ENCODE data around the gene CEACAM6. TPM values are rescaled to one million over a fixed set of nuclear protein-coding genes. Genes with fewer than 3 reads are reported as not detected.
A peak's percentile ranks its signal among the peaks of the same experiment; 100 is the strongest.
"Not testable (repeated sequence)": the region's sequence is repeated elsewhere in the genome, so short reads cannot be mapped to it uniquely, and the experiment has no call there.

Gene CEACAM6
- total RNA-seq, 1 donor from 2014 or later, result 2.2 TPM

DNA sequence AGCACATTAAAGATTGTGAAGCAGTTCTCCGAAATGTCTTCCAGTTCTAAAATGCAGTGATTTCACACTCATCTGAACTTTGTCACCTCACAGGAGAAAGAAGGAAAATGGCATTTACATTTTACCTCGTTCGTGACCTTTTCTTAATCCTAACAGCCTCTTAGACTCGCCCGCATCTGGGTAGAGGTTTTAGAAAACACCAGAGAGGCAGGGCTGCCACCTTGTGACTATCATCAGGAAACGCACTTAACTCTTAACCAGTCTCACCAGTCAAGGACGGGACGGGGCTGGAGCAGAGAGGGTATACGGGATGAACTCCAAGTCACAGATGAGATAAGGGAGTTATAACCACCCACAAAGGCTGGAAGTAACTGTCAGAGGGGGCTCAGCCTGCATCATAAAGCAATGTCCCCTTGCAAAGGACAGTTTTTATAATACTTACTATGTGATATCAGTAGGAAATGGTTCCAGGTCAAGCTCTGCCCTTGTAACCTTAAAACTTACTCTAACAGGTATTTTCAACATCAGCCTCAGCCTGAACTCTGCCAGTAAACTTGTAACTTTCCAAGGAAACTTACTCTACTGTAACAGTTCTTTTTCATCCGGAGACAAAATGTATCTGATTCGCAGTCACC is 8.6 kb upstream of the CEACAM6 start:
- DNase-seq (ENCODE audit: low spot score), result peak; percentile 8

DNA sequence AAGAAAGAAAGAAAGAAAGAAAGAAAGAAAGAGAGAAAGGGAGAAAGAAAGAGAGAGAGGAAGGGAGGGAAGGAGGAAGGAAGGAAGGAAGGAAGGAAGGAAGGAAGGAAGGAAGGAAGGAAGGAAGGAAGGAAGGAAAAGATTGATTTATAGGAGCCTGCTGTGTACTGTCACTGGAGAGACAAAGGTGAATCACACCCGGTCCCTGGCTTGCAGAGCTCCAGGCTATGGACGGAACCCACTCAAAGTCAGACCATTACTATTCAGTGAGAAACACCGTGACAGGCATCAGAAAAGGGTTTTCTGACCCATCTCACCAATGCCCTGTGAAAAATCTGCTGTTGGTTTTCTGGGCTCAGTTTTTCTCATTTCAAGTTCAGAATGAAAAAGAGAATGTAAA is 7.3 kb upstream of the CEACAM6 start:
- no peak for DNase-seq (ENCODE audit: low spot score)

DNA sequence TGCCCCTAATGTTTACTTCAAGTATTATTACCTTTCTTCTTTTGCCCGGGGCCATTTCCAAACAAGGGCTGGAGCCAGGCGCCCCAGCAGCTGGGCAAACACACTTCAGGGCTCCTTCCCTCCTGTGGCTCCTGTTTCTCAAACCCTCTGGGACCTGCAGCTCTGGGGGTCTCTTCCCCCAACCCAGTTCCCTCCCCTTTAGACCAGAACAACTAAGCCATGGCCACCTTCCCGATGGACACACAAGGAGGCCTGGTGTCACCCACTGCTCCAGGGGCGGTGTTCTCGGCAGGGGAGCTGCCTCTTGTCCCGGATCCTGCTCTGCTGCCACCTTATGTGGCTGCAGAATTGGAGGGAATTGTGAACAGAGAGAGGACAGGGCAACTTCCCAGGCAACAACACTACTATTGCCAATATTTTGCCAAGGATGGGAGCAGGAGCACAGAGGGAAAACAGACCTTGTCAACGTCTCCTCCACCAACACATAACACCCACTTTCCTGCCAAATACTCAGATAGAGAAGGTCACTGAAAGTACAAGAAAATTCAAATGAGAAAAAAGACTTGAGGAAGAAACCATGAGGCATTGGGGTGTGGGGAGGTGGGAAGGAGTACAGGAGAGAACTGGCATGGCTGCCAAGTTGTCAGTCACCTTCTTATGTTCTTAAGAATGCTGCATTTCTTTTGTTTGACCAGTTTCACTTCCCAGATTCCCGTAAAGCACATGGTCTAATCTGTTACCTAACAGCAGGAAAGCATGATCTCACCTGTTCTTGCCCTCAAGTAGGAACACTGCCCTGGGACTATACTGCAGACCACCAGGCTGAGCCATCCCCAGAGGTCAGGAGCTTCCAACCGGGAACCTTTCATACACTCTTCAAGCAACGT is 4.8 kb upstream of the CEACAM6 start:
- DNase-seq (ENCODE audit: low spot score), result not testable (repeated sequence)

DNA sequence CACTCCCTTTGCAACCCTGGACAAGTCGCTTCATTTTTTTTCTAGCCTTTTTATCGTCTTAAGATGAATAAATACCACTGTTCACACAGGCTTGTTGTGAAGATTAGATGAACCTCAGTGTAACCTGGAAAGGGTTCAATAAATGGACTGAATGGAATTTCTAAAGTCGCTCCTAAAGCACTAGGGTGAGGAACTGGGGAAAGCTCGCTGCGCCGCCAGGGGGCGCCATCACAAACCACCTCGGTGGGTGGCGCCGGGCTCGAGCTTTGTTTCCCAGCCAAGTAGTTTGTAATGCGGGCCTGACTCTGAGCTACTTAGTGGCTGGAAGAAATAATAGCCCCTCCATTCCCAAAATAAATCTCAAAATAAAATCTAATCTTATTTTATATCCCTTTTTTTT is 2.2 kb upstream of the CEACAM6 start:
- no peak for DNase-seq (ENCODE audit: low spot score)

DNA sequence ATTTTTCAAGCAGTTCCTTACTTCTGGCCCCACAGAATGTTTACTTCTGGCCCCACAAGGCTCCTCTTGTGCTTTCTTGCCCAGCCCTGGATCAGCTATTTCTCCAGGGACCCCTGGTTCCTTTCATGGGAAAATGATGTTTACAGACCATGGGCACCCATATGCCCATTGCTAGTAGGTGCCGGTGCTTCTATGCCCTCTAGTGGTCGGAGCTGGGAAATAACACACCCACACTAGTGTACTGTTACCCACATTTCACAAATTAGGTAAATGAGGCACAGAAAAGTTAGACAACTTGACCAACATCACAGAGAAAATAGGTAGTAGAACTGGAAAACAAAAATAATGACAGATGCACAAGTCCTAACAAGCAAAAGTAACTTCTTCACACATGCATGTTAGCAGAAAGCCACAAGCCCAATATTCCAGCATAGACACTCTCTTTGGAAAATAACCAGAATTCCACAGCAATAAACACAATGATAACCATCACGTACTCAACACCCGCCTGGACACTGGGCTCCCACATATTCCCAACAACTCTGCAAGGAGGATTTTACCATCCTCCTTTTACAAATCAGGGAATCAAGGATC is 1.3 kb upstream of the CEACAM6 start:
- DNase-seq (ENCODE audit: low spot score), result peak; percentile 5

DNA sequence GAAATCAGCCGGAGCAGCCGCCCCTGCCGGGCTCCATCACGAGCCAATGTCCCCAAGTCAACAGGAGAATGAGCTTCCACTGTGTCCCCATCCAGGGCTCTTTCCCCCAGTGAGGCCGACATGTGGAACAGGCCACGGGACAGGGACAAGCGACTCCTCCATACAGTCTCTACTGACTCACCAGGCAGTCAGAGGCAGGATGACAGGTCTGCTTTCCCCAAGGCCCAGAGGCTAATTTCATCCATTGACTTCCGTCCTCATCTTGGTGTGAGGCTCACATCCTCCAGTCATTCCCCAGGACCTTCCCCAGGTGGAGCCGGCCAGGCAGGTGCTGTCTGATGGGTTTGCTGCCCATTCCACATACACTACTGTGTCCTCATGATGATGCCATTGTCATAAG is 3.5 kb downstream of the CEACAM6 start:
- no peak for DNase-seq (ENCODE audit: low spot score)

DNA sequence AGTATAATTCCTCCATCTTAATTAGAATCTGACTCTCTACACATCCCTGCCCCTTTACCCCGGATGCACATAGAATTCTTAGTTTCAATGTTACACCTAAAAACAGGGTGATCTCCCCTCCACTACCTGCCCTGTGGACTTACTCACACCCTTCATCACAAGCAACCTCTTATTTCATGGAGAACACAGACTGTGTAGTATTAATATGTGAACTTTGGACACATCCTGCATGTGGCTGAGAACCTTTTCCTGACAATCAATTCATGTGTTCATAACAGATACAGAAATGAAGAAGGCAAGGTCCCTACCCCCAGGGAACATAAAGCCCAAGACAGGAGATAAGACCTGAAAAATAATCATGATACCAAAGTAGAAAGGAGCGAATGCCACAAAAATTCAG is 11.8 kb downstream of the CEACAM6 start:
- no peak for DNase-seq (ENCODE audit: low spot score)

DNA sequence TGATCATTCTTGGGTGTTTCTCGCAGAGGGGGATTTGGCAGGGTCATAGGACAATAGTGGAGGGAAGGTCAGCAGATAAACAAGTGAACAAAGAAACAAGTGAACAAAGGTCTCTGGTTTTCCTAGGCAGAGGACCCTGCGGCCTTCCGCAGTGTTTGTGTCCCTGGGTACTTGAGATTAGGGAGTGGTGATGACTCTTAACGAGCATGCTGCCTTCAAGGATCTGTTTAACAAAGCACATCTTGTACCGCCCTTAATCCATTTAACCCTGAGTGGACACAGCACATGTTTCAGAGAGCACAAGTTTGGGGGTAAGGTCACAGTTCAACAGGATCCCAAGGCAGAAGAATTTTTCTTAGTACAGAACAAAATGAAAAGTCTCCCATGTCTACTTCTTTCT is 12.8 kb downstream of the CEACAM6 start:
- DNase-seq (ENCODE audit: low spot score), result not testable (repeated sequence)

DNA sequence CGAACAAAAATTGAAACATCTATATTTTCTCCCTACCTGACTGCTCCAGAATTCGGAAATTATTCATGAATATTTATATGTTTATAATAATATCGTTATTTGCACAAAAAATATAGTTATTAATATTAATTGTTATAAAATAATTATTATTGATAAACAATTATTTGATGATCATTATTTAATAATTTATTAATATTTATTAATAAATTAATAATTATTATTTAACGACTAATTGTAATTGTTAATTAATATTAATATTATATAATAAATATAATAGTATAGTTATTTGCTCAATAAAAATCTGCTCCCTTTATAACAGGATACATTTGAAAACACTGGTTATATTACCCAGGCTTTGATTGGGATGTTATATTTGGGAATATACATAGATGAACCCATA is 14.3 kb downstream of the CEACAM6 start:
- DNase-seq (ENCODE audit: low spot score), result no peak

DNA sequence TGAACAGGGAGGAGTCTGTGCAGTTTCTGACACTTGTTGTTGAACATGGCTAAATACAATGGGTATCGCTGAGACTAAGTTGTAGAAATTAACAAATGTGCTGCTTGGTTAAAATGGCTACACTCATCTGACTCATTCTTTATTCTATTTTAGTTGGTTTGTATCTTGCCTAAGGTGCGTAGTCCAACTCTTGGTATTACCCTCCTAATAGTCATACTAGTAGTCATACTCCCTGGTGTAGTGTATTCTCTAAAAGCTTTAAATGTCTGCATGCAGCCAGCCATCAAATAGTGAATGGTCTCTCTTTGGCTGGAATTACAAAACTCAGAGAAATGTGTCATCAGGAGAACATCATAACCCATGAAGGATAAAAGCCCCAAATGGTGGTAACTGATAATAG is 16.1 kb downstream of the CEACAM6 start:
- no peak for DNase-seq (ENCODE audit: low spot score)

DNA sequence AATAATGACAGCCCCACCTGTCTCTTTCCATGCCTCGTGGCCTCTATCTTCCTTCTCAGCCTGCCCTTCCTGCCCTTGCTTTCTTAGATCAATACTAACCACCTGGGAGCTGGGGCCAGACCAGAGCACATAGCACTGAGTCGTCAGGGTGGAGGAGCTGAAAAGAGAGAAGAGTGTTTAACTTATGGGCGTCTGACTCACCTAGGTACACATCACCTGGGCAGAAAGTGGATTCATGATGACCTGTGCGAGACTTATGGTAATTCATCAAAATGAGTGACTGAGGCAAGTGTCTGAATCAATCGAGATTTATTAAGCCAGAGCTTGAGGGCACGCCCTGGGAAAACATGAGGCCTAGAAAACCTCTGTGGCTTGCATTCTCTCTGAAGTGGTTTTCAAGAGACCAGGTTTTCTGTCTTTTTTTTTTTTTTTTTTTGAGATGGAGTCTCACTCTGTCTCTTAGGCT is 19.2 kb downstream of the CEACAM6 start:
- DNase-seq (ENCODE audit: low spot score), result peak; percentile 1

DNA sequence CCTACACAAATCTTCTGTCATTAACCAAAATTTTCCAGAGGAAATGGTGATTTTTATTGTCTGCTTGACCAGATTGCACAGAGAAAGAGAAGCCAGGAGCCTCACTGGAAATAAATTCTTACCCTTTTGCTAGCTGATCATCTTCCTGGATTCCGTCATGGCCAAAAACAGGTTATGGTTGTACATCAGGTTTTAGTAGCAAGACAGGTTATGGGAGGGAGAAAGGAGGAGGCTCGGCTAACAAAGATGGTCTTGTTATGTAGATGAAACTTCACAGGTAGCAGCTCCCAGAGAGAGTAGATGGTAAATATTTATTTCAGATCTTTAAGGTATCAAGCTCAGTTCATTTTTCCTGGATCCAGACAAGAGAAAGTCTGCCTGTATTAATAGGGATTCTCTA is 21.4 kb downstream of the CEACAM6 start:
- peak; percentile 8 for DNase-seq (ENCODE audit: low spot score)

DNA sequence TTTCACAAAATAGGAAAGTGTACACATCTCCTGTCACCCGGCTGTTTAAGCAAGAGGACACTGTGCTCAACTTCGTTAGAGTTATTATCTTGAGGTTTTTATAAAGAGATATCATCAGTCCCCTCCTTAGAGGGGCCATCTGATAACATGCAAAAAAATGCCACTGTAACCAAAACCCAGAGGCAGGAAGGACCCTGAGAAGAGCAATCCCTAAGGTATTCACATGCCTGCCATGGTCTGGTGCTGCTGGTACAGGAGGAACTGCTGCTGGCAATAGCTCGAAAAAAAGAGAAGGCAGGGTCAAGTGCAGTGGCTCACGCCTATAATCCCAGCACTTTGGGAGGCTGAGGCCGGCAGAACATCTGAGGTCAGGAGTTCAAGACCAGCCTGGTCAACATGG is 28.3 kb downstream of the CEACAM6 start:
- no peak for DNase-seq (ENCODE audit: low spot score)

DNA sequence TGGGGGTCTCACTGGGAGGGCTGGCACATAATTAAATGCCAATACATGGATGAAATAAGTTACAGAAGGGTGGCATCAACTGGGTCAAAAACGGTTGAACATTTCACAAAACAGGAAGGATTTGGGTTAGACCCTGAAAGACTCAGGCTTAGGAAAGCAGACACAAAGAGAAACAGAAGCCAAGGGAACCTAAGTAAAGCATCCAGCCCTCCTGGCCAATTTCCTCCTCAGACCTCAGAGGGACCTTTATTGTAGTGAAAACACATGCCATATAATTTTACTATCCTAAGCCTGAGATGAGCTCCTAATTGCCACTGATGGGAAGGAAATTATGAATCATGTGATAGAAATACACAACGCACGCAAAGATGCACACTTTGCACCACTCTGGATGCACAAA is 29.0 kb downstream of the CEACAM6 start:
- no peak for DNase-seq (ENCODE audit: low spot score)

DNA sequence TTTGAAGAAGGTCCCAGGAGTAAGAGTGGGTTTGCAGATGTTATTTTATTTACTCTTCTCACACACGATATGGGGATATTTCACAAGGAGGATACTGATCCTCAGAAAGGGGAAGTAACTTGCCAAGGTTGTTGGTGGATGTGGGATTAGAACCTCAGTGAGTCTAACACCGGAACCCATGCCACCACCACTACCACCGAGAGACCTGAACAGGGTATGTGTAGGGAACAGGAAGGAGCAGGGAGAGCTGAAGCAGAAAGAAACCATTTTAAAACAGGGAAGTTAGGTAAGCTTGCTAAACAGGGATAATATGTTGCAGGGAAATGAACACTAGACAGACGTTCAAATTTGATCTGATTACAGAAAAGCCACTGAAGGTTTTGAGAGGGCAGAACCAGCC is 29.4 kb downstream of the CEACAM6 start:
- DNase-seq (ENCODE audit: low spot score), result no peak

DNA sequence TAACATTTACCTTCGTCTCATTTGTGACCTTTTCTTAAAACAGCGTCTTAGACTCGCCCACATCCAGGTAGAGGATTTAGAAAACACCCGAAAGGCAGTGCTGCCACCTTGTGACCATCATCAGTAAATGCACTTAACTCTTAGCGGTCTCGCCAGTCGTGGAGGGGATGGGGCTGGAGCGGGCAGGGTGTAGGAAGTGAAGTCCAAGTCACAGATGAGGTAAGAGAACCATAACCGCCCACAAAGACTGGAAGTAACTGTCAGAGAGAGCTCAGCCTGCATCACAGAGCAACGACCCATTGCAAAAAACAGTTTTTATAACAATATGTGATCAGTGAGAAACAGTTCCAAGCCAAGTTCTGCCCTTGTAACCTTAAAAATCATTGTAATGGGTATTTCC is 30.3 kb downstream of the CEACAM6 start:
- peak; percentile 35 for DNase-seq (ENCODE audit: low spot score)

DNA sequence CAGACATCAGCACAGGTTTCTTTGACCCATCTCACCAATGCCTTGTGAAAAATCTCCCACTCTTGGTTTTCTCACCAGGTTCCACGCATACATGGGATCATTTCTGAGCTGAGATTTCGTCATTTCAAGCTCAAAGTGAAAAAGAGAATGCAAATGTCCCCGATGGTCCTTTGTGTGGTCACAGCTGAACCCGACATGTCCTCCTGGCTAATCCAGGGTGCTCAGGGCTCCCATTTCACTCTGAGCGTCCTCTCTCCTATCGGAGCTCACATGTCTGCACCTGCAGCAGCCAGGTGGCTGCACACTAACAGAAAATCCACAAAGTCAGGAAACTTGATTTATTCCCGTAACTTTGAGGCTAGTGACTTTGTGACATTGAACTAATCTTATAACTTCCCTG is 31.7 kb downstream of the CEACAM6 start:
- no peak for DNase-seq (ENCODE audit: low spot score)

DNA sequence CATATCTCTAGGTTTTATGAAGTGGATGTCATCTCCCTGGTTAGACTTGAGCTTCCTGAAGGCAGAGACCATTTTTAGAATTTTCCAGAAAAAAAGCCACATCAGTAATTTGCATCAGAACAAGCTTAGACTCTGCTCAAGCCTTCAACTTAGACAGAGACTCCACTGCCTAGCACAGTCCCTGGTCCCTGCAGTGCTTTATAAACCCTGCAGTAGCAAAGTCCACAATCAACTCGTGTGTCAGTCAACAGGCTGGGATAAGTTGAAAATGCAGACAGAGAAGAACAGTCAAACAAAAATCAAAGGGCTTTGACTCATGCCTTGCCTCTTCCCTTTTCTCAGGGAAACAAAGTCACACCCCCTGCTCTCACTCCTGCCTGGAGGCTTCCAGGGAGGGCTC is 33.2 kb downstream of the CEACAM6 start:
- not testable (repeated sequence) for DNase-seq (ENCODE audit: low spot score)

DNA sequence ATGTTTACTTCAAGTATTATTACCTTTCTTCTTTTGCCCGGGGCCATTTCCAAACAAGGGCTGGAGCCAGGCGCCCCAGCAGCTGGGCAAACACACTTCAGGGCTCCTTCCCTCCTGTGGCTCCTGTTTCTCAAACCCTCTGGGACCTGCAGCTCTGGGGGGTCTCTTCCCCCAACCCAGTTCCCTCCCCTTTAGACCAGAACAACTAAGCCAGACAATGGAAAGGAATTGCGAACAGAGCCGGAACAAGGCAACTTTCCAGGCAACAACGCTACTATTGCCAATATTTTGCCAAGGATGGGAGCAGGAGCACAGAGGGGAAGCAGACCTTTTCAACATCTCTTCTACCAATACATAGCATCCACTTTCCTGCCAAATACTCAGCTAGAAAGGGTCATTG is 33.7 kb downstream of the CEACAM6 start:
- not testable (repeated sequence) for DNase-seq (ENCODE audit: low spot score)

DNA sequence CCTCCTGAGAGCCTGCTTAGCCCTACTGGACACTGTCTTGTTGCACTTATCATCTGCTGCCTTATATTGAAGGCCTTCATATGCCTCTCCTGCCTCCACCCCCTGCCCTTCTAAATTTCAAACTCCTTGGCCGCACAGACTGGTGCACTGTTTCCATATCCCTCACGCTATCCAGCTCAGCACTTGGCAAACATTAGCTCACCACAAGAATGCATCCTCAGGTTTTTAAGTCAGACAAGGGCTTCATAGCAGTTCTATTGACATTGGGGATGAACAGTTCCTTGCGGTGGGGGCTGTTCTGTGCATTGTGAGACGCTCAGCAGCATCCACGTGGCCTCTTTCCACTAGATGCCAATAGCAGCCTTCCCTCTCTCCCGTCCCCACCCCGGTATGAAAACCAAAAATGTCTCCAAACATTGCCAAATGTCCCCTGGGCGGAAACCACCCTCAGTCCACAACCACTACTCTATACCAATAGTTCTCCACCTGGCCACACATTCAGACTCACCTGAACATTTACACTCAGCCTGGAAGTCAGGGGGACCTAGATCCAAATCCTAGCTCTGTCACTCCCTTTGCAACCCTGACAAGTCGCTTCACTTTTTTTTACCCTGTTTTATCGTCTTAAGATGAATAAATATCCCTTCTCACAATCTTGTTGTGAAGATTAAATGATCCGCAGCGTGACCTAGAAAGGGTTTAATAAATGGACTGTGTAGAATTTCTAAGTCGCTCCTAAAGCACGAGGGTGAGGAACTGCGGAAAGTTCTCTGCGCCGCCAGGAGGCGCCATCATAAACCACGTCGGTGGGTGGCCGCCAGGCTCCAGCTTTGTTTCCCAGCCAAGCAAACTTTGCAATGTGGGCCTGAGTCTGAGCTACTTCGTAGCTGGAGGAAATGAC is 37.4 kb downstream of the CEACAM6 start:
- DNase-seq (ENCODE audit: low spot score), result no peak

DNA sequence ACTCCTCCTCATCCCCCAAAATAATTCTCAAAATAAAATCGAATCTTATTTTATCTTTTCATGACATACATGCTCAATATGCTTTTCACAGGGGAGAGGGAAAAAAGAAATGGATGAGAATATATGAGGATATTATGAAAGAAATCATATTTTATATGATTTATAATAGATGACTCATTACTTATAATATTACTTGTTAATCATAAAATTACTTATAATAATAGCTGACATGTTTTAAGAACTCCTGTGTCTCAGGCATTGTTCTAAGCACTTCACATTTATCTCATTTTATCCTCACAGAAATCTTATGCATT is 38.0 kb downstream of the CEACAM6 start:
- no peak for DNase-seq (ENCODE audit: low spot score)

DNA sequence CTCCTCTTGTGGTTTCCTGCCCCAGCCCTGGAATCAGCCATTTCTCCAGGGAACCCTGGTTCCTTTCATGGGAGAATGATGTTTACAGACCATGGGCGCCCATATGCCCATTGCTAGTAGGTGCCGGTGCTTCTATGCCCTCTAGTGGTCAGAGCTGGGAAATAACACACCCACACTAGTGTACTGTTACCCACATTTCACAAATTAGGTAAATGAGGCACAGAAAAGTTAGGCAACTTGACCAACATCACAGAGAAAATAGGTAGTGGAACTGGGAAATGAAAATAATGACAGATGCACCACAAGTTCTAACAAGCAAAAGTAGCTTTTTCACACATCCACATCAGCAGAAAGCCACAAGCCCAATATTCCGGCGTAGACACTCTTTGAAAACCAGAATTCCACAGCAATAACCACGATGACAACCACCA is 39.7 kb downstream of the CEACAM6 start:
- no peak for DNase-seq (ENCODE audit: low spot score)

Data from umbilical cord (tissue), 2 donors.